Fibroblast of gingiva (primary cell): Measurements from ENCODE around the gene RNF126.
"Not testable (repeated sequence)": the region's sequence is repeated elsewhere in the genome, so short reads cannot be mapped to it uniquely, and the experiment has no call there.

ENCODE experiments used
- DNase-seq: peaks from one replicate; pipeline ENCODE4 v3.0.0-alpha.2; 2011; ENCODE audit warnings: low read depth

Gene RNF126

GRCh38 chr19:685454-685931 lies 22.5 kb upstream of the RNF126 start:
- DNase-seq: no peak

DNA sequence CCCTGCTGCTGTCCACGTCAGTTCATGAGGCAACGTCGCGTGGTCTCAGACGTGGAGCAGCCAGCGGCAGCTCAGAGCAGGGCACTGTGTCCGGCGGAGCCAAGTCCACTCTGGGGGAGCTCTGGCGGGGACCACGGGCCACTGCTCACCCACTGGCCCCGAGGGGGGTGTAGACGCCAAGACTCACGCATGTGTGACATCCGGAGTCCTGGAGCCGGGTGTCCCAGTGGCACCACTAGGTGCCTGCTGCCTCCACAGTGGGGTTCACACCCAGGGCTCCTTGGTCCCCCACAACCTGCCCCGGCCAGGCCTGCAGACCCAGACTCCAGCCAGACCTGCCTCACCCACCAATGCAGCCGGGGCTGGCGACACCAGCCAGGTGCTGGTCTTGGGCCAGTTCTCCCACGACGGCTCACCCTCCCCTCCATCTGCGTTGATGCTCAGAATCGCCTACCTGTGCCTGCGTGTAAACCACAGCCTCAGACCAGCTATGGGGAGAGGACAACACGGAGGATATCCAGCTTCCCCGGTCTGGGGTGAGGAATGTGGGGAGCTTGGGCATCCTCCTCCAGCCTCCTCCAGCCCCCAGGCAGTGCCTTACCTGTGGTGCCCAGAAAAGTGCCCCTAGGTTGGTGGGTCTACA lies 19.8 kb upstream of the RNF126 start:
- DNase-seq: no peak

- no peak for DNase-seq
Observed at GRCh38 chr19:681029-682019, 18.3 kb upstream of the RNF126 start.

- peak; percentile 99 for DNase-seq
Observed at GRCh38 chr19:680287-681028, 17.4 kb upstream of the RNF126 start.

- peak; percentile 87 for DNase-seq
Observed at GRCh38 chr19:679418-680286, 16.6 kb upstream of the RNF126 start.

GRCh38 chr19:678791-679388 lies 15.9 kb upstream of the RNF126 start:
- no peak for DNase-seq

DNA sequence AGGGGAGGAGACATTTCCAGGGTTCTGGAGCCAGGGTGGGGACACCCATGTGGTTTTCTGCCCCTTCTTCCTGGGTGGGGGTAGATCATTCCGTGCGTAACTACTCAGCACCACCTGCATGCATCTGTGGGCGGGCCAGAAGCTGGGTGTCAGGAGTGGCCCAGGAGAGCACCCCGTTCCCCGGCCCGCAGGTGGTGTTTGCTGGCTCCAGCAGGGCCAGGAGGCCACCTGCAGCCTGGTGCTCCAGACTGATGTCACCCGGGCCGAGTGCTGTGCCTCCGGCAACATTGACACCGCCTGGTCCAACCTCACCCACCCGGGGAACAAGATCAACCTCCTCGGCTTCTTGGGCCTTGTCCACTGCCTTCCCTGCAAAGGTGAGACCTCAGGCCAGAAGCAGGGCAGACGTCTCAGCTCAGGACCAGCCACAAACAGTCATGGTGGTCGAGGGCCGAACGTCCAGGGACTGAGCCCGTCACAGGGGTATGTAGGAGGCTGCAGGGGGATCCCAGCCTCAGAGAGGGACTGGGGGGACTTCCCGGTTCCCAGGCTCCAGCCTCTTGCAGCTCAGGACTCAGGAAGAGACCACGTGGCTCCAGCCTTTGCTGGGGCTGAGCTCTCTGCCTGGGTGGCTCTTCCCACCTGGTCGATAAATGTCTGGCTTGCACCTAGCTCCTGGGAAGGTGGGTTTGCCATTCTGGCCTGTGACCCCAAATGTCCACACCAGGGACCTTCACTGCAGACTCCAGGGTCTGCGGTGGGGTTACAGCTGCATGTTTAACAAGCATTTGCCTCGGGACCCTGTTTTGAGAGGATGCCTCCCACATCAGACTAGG lies 14.8 kb upstream of the RNF126 start:
- DNase-seq: no peak

DNA sequence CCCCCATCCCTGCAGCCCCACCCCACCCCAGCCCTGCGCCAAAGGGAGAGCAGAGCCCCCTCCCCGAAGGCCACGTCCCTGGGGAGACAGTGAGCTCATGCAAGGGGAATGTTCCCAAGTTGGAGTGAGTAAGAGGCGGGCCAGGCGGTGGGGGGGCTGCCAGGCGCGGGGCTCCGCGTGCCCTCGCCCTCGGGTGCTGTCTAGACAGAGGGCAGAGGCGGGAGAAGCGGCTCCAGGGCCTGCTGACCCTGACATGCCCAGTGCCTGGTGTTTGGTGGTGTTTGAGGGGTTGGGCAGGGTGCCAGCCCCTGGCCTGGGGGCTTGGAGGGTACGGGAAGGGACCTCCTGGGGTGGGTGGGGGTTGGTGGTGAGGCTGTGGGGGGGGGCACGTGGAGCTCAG lies 14.2 kb upstream of the RNF126 start:
- DNase-seq: peak; percentile 83

GRCh38 chr19:676339-677105 lies 13.5 kb upstream of the RNF126 start, which contains the start of gene FSTL3:
Gene FSTL3 (plus strand): TSS chr19:676392. CDS start chr19:676424, 32 bp downstream.
- peak; percentile 37 for DNase-seq

DNA sequence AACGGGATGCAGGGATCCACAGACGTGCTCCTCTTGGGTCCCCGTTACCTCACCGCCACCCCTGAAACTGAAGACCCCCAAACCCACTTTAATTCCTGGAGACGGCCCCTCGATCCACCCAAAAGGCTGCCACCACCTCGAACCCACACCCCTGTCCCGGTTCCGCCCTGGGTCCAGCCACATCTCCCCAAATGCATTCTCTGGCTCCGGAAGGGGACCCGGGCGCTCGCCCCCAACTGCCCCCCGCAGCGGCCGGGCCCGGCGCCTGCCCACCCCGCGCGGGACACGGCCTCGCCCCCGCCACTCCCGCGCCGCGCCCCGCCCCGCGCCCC lies 13.0 kb upstream of the RNF126 start:
- no peak for DNase-seq

- DNase-seq: no peak
Observed at GRCh38 chr19:674282-675151, 11.5 kb upstream of the RNF126 start.

GRCh38 chr19:670609-671075 lies 7.6 kb upstream of the RNF126 start:
- no peak for DNase-seq

GRCh38 chr19:668675-669434 lies 5.8 kb upstream of the RNF126 start:
- DNase-seq: not testable (repeated sequence)

GRCh38 chr19:666985-667573 lies 4.1 kb upstream of the RNF126 start:
- DNase-seq: not testable (repeated sequence)

DNA sequence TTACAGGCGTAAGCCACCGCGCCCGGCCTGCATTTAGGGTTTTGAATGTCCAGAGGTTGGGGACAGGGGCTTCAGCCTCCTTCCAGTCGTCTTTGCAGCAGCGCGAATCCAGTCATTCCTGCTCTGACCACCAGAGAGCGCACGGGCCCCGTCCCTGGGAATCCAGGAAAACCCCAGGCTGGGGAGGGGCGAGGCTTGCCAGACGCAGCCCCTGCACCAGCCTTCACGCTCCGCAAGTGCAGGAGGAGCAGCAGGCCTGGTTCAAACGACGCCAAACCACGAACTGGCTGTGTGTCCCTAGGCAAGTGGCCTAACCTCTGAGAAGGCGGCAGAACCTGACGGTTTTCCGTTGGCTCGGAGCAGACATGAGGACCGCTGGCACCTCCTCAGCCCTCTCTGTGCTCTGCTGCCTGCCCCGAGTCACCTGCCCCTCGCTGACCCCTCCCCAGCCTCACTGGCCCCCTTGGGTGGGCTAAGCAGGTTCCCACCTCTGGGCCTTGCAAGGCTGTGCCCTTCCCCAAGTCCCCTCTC lies 2.0 kb upstream of the RNF126 start:
- DNase-seq: peak; percentile 60

- DNase-seq: no peak
Observed at GRCh38 chr19:663682-664117, 686 bp upstream of the RNF126 start.
